ENCODE measurements around the gene UGT3A1.

- TF ChIP-seq CTCF (IDR thresholded peaks at IDR 0.05) (no peak), EZH2 (IDR thresholded peaks at IDR 0.05) (no peak)
Measured at GRCh38 chr5:35960328-35960727, 30.9 kb downstream of the UGT3A1 start.
